Endodermal cell (in vitro differentiated cells): ENCODE results near the gene OR5H2. TPM values are rescaled to one million over a fixed set of nuclear protein-coding genes. Genes with fewer than 3 reads are reported as not detected.

Experiments used
- DNase-seq: peaks from one replicate; pipeline ENCODE4 v3.0.0-alpha.2; 2017
- H3K27ac ChIP-seq: 2 replicates; pipeline ENCODE4 v1.5.1; 2013; ENCODE audit warnings: mild to moderate bottlenecking, low read depth, low read length, moderate library complexity
- H3K27me3 ChIP-seq: 2 replicates; pipeline ENCODE4 v1.6.1; 2013; ENCODE audit warnings: mild to moderate bottlenecking, low read length, moderate library complexity; ENCODE audit not compliant: insufficient read depth, control insufficient read depth, poor library complexity, severe bottlenecking
- H3K36me3 ChIP-seq: 2 replicates; pipeline ENCODE4 v1.7.0; 2013; ENCODE audit warnings: mild to moderate bottlenecking, low read length, moderate library complexity; ENCODE audit not compliant: control insufficient read depth, insufficient read depth
- H3K4me1 ChIP-seq: one replicate; pipeline ENCODE4 v1.7.0; 2013; ENCODE audit warnings: low read length; ENCODE audit not compliant: control insufficient read depth, insufficient read depth
- H3K4me3 ChIP-seq: 2 replicates; pipeline ENCODE4 v1.5.1; 2013; ENCODE audit warnings: mild to moderate bottlenecking, low read length, moderate library complexity
- H3K9ac ChIP-seq: 2 replicates; pipeline ENCODE4 v1.6.1; 2013; ENCODE audit warnings: mild to moderate bottlenecking, low read length, moderate library complexity; ENCODE audit not compliant: poor library complexity, severe bottlenecking; ENCODE audit errors: extremely low read depth
- H3K9me3 ChIP-seq: 2 replicates; pipeline ENCODE4 v1.6.1; 2013; ENCODE audit warnings: mild to moderate bottlenecking, low read length, moderate library complexity; ENCODE audit not compliant: control insufficient read depth
- H3K27ac Mint-ChIP-seq: 2 replicates; pipeline ENCODE4 v1.8.0; 2020; ENCODE audit warnings: mixed read lengths
- H3K27me3 Mint-ChIP-seq: 2 replicates; pipeline ENCODE4 v1.8.0; 2021; ENCODE audit warnings: mild to moderate bottlenecking, mixed read lengths; ENCODE audit not compliant: insufficient read depth
- H3K36me3 Mint-ChIP-seq: 2 replicates; pipeline ENCODE4 v1.8.0; 2020; ENCODE audit warnings: low read depth, mixed read lengths
- H3K4me1 Mint-ChIP-seq: 2 replicates; pipeline ENCODE4 v1.8.0; 2020; ENCODE audit warnings: mixed read lengths
- H3K4me3 Mint-ChIP-seq: 2 replicates; pipeline ENCODE4 v1.8.0; 2020; ENCODE audit warnings: mild to moderate bottlenecking, moderate library complexity, mixed read lengths
- H3K9me3 Mint-ChIP-seq: 2 replicates; pipeline ENCODE4 v1.8.0; 2020; ENCODE audit warnings: mild to moderate bottlenecking, mixed read lengths
- WGBS, 2 experiments: methylation state at CpG; one replicate each; pipeline versions ENCODE4 v1.1.5 to v1.1.7; 2013; ENCODE audit warnings: missing lambda C conversion rate in 2 of 2, mixed read lengths in 1 of 2; ENCODE audit not compliant: insufficient coverage in 1 of 2, insufficient read length in 1 of 2; 5-methylcytosine and 5-hydroxymethylcytosine counted together
- total RNA-seq, 2 donors: library from RNA; stranded (reverse); fragmentation: NEBNext Ultra II Directional in 1 of 2; extraction: Animal tissue kit (Norgen Biotek cat#: 25700) in 1 of 2; gene quantifications; 2 replicates in 1 of 2; 3 replicates in 1 of 2; pipeline ENCODE4 v1.2.1, GENCODE V29; 2021
- TF ChIP-seq, protein P1 (sequence below): fragments of 200-600 bp; sonication (generic); conservative IDR thresholded peaks from 2 replicates; pipeline ENCODE4 v1.5.0; 2021; ENCODE audit warnings: antibody characterized with exemption, mild to moderate bottlenecking

OR5H2 gene
- total RNA-seq, 2 donors from 2014 or later, result not detected

DNA sequence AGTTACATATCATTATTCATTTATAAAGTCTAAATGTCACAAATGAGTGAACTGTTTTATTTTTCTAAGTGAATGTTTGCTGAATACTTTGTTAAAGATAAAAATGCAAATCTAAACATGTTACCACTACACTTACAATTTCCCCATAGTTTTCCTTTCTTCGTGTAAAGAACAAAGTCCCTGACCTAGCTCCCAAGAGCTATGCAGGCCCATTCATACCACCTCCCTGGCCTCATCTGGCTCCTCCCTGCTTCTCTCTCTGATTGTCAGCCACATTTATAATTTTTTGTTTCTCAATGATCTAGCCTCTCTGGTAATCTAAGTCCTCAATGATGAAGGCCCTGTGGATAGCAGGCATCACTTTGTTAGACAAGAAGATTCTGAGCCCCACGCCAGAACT, 40.4 kb downstream of the OR5H2 start:
- H3K9me3 ChIP-seq, result no peaks in the 10 kb centered on the region
- Mint-ChIP-seq H3K27ac (no peak overlapping the region), H3K36me3 (no peaks in the 10 kb centered on the region), H3K4me3 (no peak overlapping the region), H3K4me1 (peaks cover 17% of the 10 kb centered on the region), H3K27me3 (no peaks in the 10 kb centered on the region), H3K9me3 (no peaks in the 10 kb centered on the region)
- DNase-seq, result no peak
- H3K4me3 ChIP-seq, result no peak overlapping the region
- H3K27me3 ChIP-seq, result no peaks in the 10 kb centered on the region
- no peak overlapping the region for H3K27ac ChIP-seq
- no peaks in the 10 kb centered on the region for H3K4me1 ChIP-seq
- H3K9ac ChIP-seq, result no peak overlapping the region
- 87 to 100% methylated on average over 1 to 2 of the region's 2 CpGs for WGBS, 2 experiments
- TF ChIP-seq, protein P1, sequence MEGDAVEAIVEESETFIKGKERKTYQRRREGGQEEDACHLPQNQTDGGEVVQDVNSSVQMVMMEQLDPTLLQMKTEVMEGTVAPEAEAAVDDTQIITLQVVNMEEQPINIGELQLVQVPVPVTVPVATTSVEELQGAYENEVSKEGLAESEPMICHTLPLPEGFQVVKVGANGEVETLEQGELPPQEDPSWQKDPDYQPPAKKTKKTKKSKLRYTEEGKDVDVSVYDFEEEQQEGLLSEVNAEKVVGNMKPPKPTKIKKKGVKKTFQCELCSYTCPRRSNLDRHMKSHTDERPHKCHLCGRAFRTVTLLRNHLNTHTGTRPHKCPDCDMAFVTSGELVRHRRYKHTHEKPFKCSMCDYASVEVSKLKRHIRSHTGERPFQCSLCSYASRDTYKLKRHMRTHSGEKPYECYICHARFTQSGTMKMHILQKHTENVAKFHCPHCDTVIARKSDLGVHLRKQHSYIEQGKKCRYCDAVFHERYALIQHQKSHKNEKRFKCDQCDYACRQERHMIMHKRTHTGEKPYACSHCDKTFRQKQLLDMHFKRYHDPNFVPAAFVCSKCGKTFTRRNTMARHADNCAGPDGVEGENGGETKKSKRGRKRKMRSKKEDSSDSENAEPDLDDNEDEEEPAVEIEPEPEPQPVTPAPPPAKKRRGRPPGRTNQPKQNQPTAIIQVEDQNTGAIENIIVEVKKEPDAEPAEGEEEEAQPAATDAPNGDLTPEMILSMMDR, result no peak
- H3K36me3 ChIP-seq, result no peaks in the 10 kb centered on the region

DNA sequence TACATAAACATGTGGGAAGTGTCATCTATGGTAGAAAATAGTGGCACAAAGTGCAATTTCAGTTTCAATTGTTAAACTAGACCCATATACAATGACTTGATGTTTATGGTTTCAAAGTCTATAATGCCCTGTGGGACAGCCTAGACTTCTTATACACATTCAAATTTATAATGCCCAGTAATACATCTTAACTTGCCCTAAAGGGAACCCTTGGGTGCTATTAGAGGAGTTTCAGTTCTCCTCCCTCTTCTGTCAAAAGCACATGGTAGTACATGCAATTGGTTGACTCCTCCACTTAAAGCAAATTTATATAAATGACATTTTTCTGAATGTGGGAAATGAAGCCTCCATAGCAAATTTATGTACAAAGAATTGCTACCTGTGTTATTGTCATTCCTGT, 41.1 kb downstream of the OR5H2 start:
- no peaks in the 10 kb centered on the region for H3K9me3 Mint-ChIP-seq

DNA sequence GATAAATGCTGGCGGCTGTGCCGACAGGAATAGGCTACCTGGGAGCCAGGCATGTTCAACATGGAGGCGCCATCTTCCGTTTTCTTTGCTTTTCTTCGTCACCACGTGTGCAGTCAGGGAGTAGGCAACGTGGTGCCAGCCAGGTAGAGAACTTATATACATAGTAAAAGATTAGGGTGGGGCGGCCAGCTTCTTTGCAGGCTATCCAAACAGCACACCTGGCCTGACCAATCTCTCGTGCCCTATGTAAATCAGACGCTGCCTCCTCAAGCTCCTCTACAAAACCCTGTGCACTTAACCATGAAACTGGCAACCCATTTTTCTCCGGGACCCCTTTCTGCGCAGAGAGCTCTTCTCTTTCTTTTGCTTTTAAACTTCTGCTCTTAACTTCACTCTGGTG, 42.8 kb downstream of the OR5H2 start:
- TF ChIP-seq, protein P1, result no peak

More for the DNA sequence above, 41.1 kb downstream of the OR5H2 start:
- TF ChIP-seq, protein P1, result no peak
- Histone ChIP-seq H3K4me1 (no peaks in the 10 kb centered on the region), H3K27me3 (no peaks in the 10 kb centered on the region), H3K36me3 (no peaks in the 10 kb centered on the region), H3K9ac (no peak overlapping the region), H3K9me3 (no peaks in the 10 kb centered on the region), H3K27ac (no peak overlapping the region), H3K4me3 (no peak overlapping the region)
- no peak for DNase-seq
- Mint-ChIP-seq H3K27ac (no peak overlapping the region), H3K4me1 (peaks cover 17% of the 10 kb centered on the region), H3K4me3 (no peak overlapping the region), H3K27me3 (no peaks in the 10 kb centered on the region), H3K36me3 (no peaks in the 10 kb centered on the region)

More for the DNA sequence above, 42.8 kb downstream of the OR5H2 start:
- no peaks in the 10 kb centered on the region for H3K9me3 Mint-ChIP-seq
- DNase-seq, result peak; percentile 51
- Histone ChIP-seq H3K36me3 (no peaks in the 10 kb centered on the region), H3K4me3 (no peak overlapping the region), H3K4me1 (no peaks in the 10 kb centered on the region), H3K9ac (no peak overlapping the region), H3K27ac (no peak overlapping the region), H3K27me3 (no peaks in the 10 kb centered on the region), H3K9me3 (no peaks in the 10 kb centered on the region)
- no peaks in the 10 kb centered on the region for H3K27me3 Mint-ChIP-seq
- H3K27ac Mint-ChIP-seq, result peak overlapping the region; percentile 37
- H3K36me3 Mint-ChIP-seq, result no peaks in the 10 kb centered on the region
- peaks cover 19% of the 10 kb centered on the region for H3K4me1 Mint-ChIP-seq
- peak overlapping the region; percentile 42 for H3K4me3 Mint-ChIP-seq
- 90 to 92% methylated on average over 6 to 12 of the region's 12 CpGs for WGBS, 2 experiments
